Vagina (tissue), 2 donors: ENCODE results near the gene LIPF. TPM values are rescaled to one million over a fixed set of nuclear protein-coding genes. Genes with fewer than 3 reads are reported as not detected.
"Not testable (repeated sequence)": the region's sequence is repeated elsewhere in the genome, so short reads cannot be mapped to it uniquely, and the experiment has no call there.

Experiments used
- DNase-seq, 2 donors: peaks; one replicate each; pipeline ENCODE4 v3.0.0-alpha.2; 2017; ENCODE audit errors: extremely low spot score in 2 of 2
- H3K27ac ChIP-seq: fragments of 200-600 bp; sonication (generic); one replicate; pipeline ENCODE4 v1.5.1; 2019
- H3K27me3 ChIP-seq: fragments of 200-600 bp; sonication (generic); one replicate; pipeline ENCODE4 v1.5.1; 2019
- H3K36me3 ChIP-seq, 2 donors: fragments of 200-600 bp; sonication (generic); one replicate each; pipeline ENCODE4 v1.5.1; 2017 to 2019
- H3K4me1 ChIP-seq: fragments of 200-600 bp; sonication (generic); one replicate; pipeline ENCODE4 v1.5.1; 2019
- H3K4me3 ChIP-seq, 2 donors: fragments of 200-600 bp; sonication (generic); 1 replicate in 1 of 2; 2 replicates in 1 of 2; pipeline ENCODE4 v1.5.1; 2016 to 2019
- H3K9me3 ChIP-seq: fragments of 200-600 bp; sonication (generic); one replicate; pipeline ENCODE4 v1.5.1; 2019
- CTCF ChIP-seq, 3 experiments: fragments of 450-650 bp in 2 of 3; fragments of 200-600 bp in 1 of 3; sonication (generic) in 1 of 3; IDR thresholded peaks; one replicate each; pipeline ENCODE4 v1.5.1; 2017 to 2019; ENCODE audit warnings: antibody characterized with exemption in 3 of 3, mild to moderate bottlenecking in 2 of 3, moderate library complexity in 2 of 3
- POLR2A ChIP-seq, 2 donors: fragments of 450-650 bp; IDR thresholded peaks; one replicate each; pipeline ENCODE4 v1.6.1; 2017; ENCODE audit warnings: antibody characterized with exemption in 2 of 2, mild to moderate bottlenecking in 2 of 2, moderate library complexity in 2 of 2
- POLR2AphosphoS5 ChIP-seq, 2 donors: sonication (generic); formaldehyde crosslinking; IDR thresholded peaks; one replicate each; pipeline ENCODE4 v1.9.0; 2017; ENCODE audit warnings: antibody characterized with exemption in 2 of 2, mild to moderate bottlenecking in 2 of 2, low read depth in 1 of 2; ENCODE audit not compliant: insufficient read depth in 1 of 2
- intact Hi-C: fragments of 100-400 bp; cut with DNase I; formaldehyde crosslinking; loops from one replicate; pipeline ENCODE4 v1.15.1; 2023
- total RNA-seq: library from RNA; depleted of rRNA; stranded (reverse); fragments of >200 nt; gene quantifications from one replicate; pipeline ENCODE4 v1.2.3, GENCODE V29; 2016

The LIPF gene
- total RNA-seq, 1 donor from 2014 or later, result not detected

- no peaks in the 10 kb centered on the region for H3K4me1 ChIP-seq
- TF ChIP-seq POLR2AphosphoS5 (IDR thresholded peaks at IDR 0.05; ENCODE audit: insufficient read depth in 1 of 2, low read depth in 1 of 2), result no peak
- TF ChIP-seq CTCF (IDR thresholded peaks at IDR 0.05), result no peak
- no peak for TF ChIP-seq POLR2A (IDR thresholded peaks at IDR 0.05)
- intact Hi-C loops, result no loop called here
- no peaks in the 10 kb centered on the region for H3K9me3 ChIP-seq
- no peak overlapping the region for H3K27ac ChIP-seq
- no peak overlapping the region for H3K4me3 ChIP-seq
- no peak for DNase-seq
- no peaks in the 10 kb centered on the region for H3K27me3 ChIP-seq
- no peaks in the 10 kb centered on the region for H3K36me3 ChIP-seq
Measured at GRCh38 chr10:88702848-88703597, 38.8 kb downstream of the LIPF start.

- intact Hi-C loops, result no loop called here
- TF ChIP-seq CTCF (IDR thresholded peaks at IDR 0.05), result no peak
- peak in 1 of 2 donors; percentile 17 for TF ChIP-seq POLR2AphosphoS5 (IDR thresholded peaks at IDR 0.05; ENCODE audit: insufficient read depth in 1 of 2, low read depth in 1 of 2)
- no peak within 1 kb of the TSS for H3K27ac ChIP-seq
- no peak for DNase-seq
- H3K9me3 ChIP-seq, result no peaks in the 10 kb centered on the region
- H3K4me1 ChIP-seq, result no peaks in the 10 kb centered on the region
- no peaks in the 10 kb centered on the region for H3K36me3 ChIP-seq
- H3K4me3 ChIP-seq, result no peak within 1 kb of the TSS
- H3K27me3 ChIP-seq, result no peaks in the 10 kb centered on the region
Measured at GRCh38 chr10:88705958-88706357, 41.7 kb downstream of the LIPF start, which contains the start of gene LIPK. TSS of gene LIPK (plus strand) at chr10:88706249. CDS start at chr10:88724544, 18,295 bp downstream.

- no peaks in the 10 kb centered on the region for H3K9me3 ChIP-seq
- intact Hi-C loops, result no loop called here
- TF ChIP-seq POLR2A (IDR thresholded peaks at IDR 0.05) (no peak), POLR2AphosphoS5 (IDR thresholded peaks at IDR 0.05; ENCODE audit: insufficient read depth in 1 of 2, low read depth in 1 of 2) (peak in 1 of 2 donors; percentile 53), CTCF (IDR thresholded peaks at IDR 0.05) (no peak)
- H3K27me3 ChIP-seq, result no peaks in the 10 kb centered on the region
- no peaks in the 10 kb centered on the region for H3K36me3 ChIP-seq
- H3K27ac ChIP-seq, result no peak overlapping the region
- no peak overlapping the region for H3K4me3 ChIP-seq
- H3K4me1 ChIP-seq, result no peaks in the 10 kb centered on the region
- DNase-seq, result no peak
Measured at GRCh38 chr10:88707429-88708155, 43.4 kb downstream of the LIPF start.

GRCh38 chr10:88709361-88709760 lies 45.1 kb downstream of the LIPF start:
- H3K9me3 ChIP-seq, H3K27ac ChIP-seq, H3K4me3 ChIP-seq, H3K36me3 ChIP-seq, DNase-seq, intact Hi-C loops, H3K27me3 ChIP-seq, H3K4me1 ChIP-seq: not testable (repeated sequence)

- H3K4me1 ChIP-seq, result no peaks in the 10 kb centered on the region
- H3K36me3 ChIP-seq, result no peaks in the 10 kb centered on the region
- no peak for DNase-seq
- no peak overlapping the region for H3K4me3 ChIP-seq
- TF ChIP-seq CTCF (IDR thresholded peaks at IDR 0.05) (no peak), POLR2A (IDR thresholded peaks at IDR 0.05) (no peak), POLR2AphosphoS5 (IDR thresholded peaks at IDR 0.05; ENCODE audit: insufficient read depth in 1 of 2, low read depth in 1 of 2) (no peak)
- H3K27me3 ChIP-seq, result no peaks in the 10 kb centered on the region
- H3K27ac ChIP-seq, result no peak overlapping the region
- intact Hi-C loops, result no loop called here
- no peaks in the 10 kb centered on the region for H3K9me3 ChIP-seq
Measured at GRCh38 chr10:88715517-88715916, 51.3 kb downstream of the LIPF start.
